Measurements from ENCODE around the gene PGK1. TPM values are rescaled to one million over a fixed set of nuclear protein-coding genes. Genes with fewer than 3 reads are reported as not detected.

The PGK1 gene
- total RNA-seq, 2 experiments from 2014 or later, result 1,745 to 1,759 TPM

DNA sequence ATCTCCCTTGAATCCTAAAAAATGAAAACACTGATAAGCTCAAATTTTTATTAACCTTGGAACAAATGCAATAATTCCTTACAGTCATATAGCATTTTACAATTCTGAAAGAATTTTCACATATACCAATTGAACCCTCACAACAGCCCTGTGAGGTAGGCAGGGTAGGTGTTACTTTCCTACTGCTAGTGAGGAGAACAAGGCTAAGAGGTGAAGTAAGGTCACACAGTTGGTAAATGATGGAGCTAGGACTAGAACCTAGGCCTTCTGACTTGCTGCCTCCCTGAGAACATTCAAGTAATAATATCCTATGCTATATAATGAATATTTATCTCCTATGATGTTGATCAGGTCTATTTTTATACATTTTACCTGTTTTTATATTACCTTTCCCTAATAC lies 25.7 kb downstream of the PGK1 start:
- peaks cover 11% of the 10 kb centered on the region for H3K4me1 Mint-ChIP-seq (ENCODE audit: low read depth)

DNA sequence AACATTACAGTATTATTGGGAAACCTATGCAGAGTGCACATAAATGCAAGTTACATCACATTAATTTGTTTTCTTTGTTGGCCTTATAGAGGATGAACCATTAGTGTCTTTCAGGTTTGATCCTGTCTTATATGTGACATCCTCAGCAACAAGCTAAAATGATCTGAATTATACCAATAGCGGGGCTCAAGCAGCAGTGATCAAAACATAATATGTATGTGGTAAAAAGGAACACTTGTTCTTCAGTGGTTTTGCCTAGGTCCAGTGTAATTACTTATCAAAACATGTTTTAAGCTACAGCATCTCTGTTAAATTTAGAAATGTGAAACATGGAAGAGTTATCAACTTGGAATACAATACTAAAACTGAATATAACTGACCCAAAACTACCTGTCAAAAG lies 26.3 kb downstream of the PGK1 start:
- H3K27ac Mint-ChIP-seq, result peak overlapping the region; percentile 59
- TF ChIP-seq, protein P1, sequence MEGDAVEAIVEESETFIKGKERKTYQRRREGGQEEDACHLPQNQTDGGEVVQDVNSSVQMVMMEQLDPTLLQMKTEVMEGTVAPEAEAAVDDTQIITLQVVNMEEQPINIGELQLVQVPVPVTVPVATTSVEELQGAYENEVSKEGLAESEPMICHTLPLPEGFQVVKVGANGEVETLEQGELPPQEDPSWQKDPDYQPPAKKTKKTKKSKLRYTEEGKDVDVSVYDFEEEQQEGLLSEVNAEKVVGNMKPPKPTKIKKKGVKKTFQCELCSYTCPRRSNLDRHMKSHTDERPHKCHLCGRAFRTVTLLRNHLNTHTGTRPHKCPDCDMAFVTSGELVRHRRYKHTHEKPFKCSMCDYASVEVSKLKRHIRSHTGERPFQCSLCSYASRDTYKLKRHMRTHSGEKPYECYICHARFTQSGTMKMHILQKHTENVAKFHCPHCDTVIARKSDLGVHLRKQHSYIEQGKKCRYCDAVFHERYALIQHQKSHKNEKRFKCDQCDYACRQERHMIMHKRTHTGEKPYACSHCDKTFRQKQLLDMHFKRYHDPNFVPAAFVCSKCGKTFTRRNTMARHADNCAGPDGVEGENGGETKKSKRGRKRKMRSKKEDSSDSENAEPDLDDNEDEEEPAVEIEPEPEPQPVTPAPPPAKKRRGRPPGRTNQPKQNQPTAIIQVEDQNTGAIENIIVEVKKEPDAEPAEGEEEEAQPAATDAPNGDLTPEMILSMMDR (IDR thresholded peaks at IDR 0.05), result no peak
- H3K9me3 Mint-ChIP-seq, result no peaks in the 10 kb centered on the region
- H3K4me1 Mint-ChIP-seq (ENCODE audit: low read depth), result peaks cover 10% of the 10 kb centered on the region
- CTCF ChIA-PET, result no interaction called here
- ATAC-seq, result no peak
- intact Hi-C loops (cut with micrococcal nuclease), result loop anchor here (10.0 kb wide), 1 partner anchor 394 kb away; no protein-coding TSS in a partner anchor
- H3K27me3 Mint-ChIP-seq, result no peaks in the 10 kb centered on the region
- DNase-seq, result no peak
- peak overlapping the region; percentile 5 for H3K4me3 Mint-ChIP-seq
- POLR2A ChIA-PET, result interaction anchor here (2.4 to 3.9 kb wide), 3 partner anchors 9 to 26 kb away, joined by 8 to 29 read pairs (median 11); partner anchors contain the start of genes PGK1 and TAF9B
- peaks cover 41% of the 10 kb centered on the region for H3K36me3 Mint-ChIP-seq (ENCODE audit: low read depth)

More for the DNA sequence above, 25.7 kb downstream of the PGK1 start:
- intact Hi-C loops (cut with micrococcal nuclease), result loop anchor here (10.0 kb wide), 1 partner anchor 395 kb away; no protein-coding TSS in a partner anchor
- POLR2A ChIA-PET, result interaction anchor here (2.4 to 3.9 kb wide), 3 partner anchors 10 to 25 kb away, joined by 8 to 29 read pairs (median 11); partner anchors contain the start of genes PGK1 and TAF9B
- DNase-seq, result no peak
- TF ChIP-seq, protein P1 (IDR thresholded peaks at IDR 0.05), result no peak
- Mint-ChIP-seq H3K27ac (peak overlapping the region; percentile 78), H3K27me3 (no peaks in the 10 kb centered on the region), H3K9me3 (no peaks in the 10 kb centered on the region), H3K4me3 (no peak overlapping the region), H3K36me3 (ENCODE audit: low read depth) (peaks cover 46% of the 10 kb centered on the region)
- peak; percentile 22 for ATAC-seq
- CTCF ChIA-PET, result no interaction called here

DNA sequence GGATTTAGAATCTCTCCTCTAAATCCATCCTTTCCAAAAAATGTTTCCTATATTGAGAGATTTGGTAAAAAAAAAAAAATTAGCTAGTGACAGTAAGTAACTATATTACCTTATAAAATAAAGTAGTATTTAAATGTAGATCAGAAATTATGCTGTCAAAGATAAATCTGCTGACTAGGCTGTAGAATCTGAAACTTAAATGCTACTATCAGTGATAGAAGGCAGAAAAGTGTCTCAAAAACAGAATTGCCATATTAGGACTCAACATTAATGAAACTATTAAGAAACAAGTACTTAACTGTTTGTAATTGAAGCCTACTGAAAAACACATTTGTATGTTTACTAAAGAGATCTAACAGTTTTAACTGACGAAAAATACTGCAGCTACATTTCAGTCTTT lies 27.1 kb downstream of the PGK1 start:
- TF ChIP-seq, protein P1 (IDR thresholded peaks at IDR 0.05), result no peak
- H3K9me3 Mint-ChIP-seq, result no peaks in the 10 kb centered on the region
- no peak for ATAC-seq
- no peaks in the 10 kb centered on the region for H3K27me3 Mint-ChIP-seq
- peak overlapping the region; percentile 59 for H3K27ac Mint-ChIP-seq
- ChIA-PET POLR2A (interaction anchor here (2.4 to 3.9 kb wide), 3 partner anchors 8 to 26 kb away, joined by 8 to 29 read pairs (median 11); partner anchors contain the start of genes PGK1 and TAF9B), CTCF (no interaction called here)
- intact Hi-C loops (cut with micrococcal nuclease), result loop anchor here (10.0 kb wide), 1 partner anchor 394 kb away; no protein-coding TSS in a partner anchor
- H3K4me3 Mint-ChIP-seq, result no peak overlapping the region
- H3K4me1 Mint-ChIP-seq (ENCODE audit: low read depth), result peaks cover 5% of the 10 kb centered on the region
- DNase-seq, result no peak
- peaks cover 35% of the 10 kb centered on the region for H3K36me3 Mint-ChIP-seq (ENCODE audit: low read depth)

DNA sequence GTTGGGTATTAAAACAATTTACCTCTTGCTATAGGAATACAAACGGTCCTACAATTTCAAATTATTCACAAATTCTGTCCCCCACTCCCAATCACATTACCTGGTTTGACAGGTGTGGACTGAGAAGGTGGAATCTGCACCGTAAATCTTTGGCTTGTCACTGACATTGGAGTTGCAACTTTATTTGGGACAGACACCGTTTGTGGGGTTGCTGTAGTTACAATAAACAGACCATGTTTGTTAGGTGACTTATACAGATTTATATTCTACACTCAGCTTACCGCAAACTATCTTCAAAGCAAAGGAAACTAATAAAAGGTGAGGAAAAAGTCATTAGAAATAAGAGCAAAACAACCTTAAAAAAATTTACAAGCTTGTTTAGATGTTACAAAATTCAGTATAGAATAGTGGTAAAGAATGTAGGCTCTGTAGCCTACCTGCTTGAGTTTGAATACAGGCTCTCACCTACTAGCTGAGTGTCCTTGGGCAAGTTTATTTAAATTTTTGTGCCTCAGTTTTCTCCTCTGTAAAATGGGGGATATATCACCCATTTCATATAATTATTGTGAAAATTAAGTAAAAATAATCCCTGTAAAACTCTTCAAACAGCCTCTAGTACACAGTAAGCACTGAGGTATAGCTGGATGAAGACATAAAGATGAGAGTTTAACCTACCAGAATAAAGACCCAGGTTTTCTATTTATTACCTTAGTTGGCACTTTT lies 29.4 kb downstream of the PGK1 start:
- TF ChIP-seq, protein P1 (IDR thresholded peaks at IDR 0.05), result no peak
- Mint-ChIP-seq H3K4me3 (no peak overlapping the region), H3K4me1 (ENCODE audit: low read depth) (peaks cover 8% of the 10 kb centered on the region), H3K27me3 (no peaks in the 10 kb centered on the region), H3K27ac (no peak overlapping the region), H3K36me3 (ENCODE audit: low read depth) (peaks cover 20% of the 10 kb centered on the region), H3K9me3 (no peaks in the 10 kb centered on the region)
- intact Hi-C loops (cut with micrococcal nuclease), result loop anchor here (10.0 kb wide), 1 partner anchor 391 kb away; no protein-coding TSS in a partner anchor
- ChIA-PET POLR2A (interaction anchor here (0.8 to 1.0 kb wide), 2 partner anchors 29 to 30 kb away, joined by 3 read pairs; partner anchors contain the start of gene PGK1), CTCF (no interaction called here)
- ATAC-seq (no peak), DNase-seq (no peak)

Measured in activated CD8-positive, alpha-beta T cell treated with anti-CD3 and anti-CD28 coated beads for 36 hours (primary cell).